Gastrocnemius medialis (tissue), 4 donors: ENCODE results near the gene PRKAA2. TPM values are rescaled to one million over a fixed set of nuclear protein-coding genes. Genes with fewer than 3 reads are reported as not detected.

Experiments
- ATAC-seq, 2 donors: fragments of 150-250 bp; one replicate each; pipeline ENCODE4 v1.9.1; 2016
- DNase-seq, 2 donors: peaks; one replicate each; pipeline ENCODE4 v3.0.0-alpha.2; 2019
- H3K27ac ChIP-seq, 4 donors: fragments of 200-600 bp; sonication (generic); 1 replicate in 1 of 4; 2 replicates in 3 of 4; pipeline ENCODE4 v1.5.1; 2016 to 2018; ENCODE audit warnings: mild to moderate bottlenecking in 2 of 4, moderate library complexity in 1 of 4
- H3K27me3 ChIP-seq, 3 donors: fragments of 200-600 bp; sonication (generic) in 2 of 3; 1 replicate in 1 of 3; 2 replicates in 2 of 3; pipeline versions ENCODE4 v1.5.1 to v1.6.0; 2016 to 2019; ENCODE audit warnings: mild to moderate bottlenecking in 1 of 3, moderate library complexity in 1 of 3
- H3K36me3 ChIP-seq, 2 donors: fragments of 200-600 bp; sonication (generic) in 1 of 2; one replicate each; pipeline ENCODE4 v1.5.1; 2017 to 2018
- H3K4me1 ChIP-seq, 2 donors: fragments of 200-600 bp; sonication (generic) in 1 of 2; one replicate each; pipeline ENCODE4 v1.5.1; 2016 to 2017; ENCODE audit warnings: mild to moderate bottlenecking in 2 of 2
- H3K4me3 ChIP-seq, 4 donors: fragments of 200-600 bp; sonication (generic) in 3 of 4; 1 replicate in 1 of 4; 2 replicates in 3 of 4; pipeline ENCODE4 v1.5.1; 2016 to 2019; ENCODE audit warnings: mild to moderate bottlenecking in 2 of 4
- H3K9me3 ChIP-seq, 3 donors: fragments of 200-600 bp; sonication (generic) in 2 of 3; 1 replicate in 1 of 3; 2 replicates in 2 of 3; pipeline ENCODE4 v1.5.1; 2016 to 2019
- POLR2A ChIP-seq, 2 donors: fragments of 450-650 bp; IDR thresholded peaks; one replicate each; pipeline ENCODE4 v1.6.1; 2017; ENCODE audit warnings: antibody characterized with exemption in 2 of 2, mild to moderate bottlenecking in 2 of 2, moderate library complexity in 2 of 2
- in situ Hi-C, 4 donors: fragments of 200-750 bp; cut with MboI; loops; one replicate each; pipeline versions ENCODE4 v1.15.0 to v1.8.0; 2017; ENCODE audit warnings: low sequenced_read_pairs in 4 of 4
- intact Hi-C: fragments of 100-400 bp; cut with DNase I; formaldehyde crosslinking; loops from one replicate; pipeline ENCODE4 v1.15.1; 2023; ENCODE audit warnings: low total_unique reads
- total RNA-seq, 4 donors: library from RNA; depleted of rRNA; stranded (reverse); fragments of >200 nt; gene quantifications; one replicate each; pipeline versions ENCODE4 v1.1.0 to v1.2.3, GENCODE V29; 2016
- TF ChIP-seq, protein P1 (sequence below), 5 experiments: fragments of 450-650 bp in 3 of 5; fragments of 200-600 bp in 2 of 5; sonication (generic) in 2 of 5; IDR thresholded peaks in 4 of 5; conservative IDR thresholded peaks in 1 of 5; 1 replicate in 4 of 5; 2 replicates in 1 of 5; pipeline ENCODE4 v1.5.1; 2016 to 2019; ENCODE audit warnings: antibody characterized with exemption in 5 of 5, mild to moderate bottlenecking in 3 of 5, moderate library complexity in 3 of 5

The PRKAA2 gene
- total RNA-seq, 4 donors from 2014 or later: 24.6 to 78.6 (median 70.9) TPM

DNA sequence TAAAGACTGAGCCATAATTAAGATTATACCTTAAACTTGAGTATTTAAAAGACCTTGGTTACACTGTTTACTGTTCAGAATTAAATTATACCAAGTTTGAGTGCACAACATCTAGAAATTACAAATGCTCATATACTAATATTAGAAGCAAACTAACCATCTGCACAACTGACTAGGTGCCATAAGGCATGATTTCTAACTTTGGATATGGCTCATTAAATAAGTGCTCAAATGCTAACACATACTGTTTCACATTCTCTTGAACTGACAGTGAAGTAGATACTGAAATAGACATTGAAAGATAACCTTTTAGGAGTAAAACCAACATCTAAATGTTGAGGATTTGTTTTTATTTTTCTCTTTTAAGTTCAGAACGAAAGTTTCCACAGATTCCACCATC is 74.1 kb downstream of the PRKAA2 start:
- H3K4me3 ChIP-seq: no peak overlapping the region
- no peaks in the 10 kb centered on the region for H3K27me3 ChIP-seq
- TF ChIP-seq POLR2A (IDR thresholded peaks at IDR 0.05): no peak
- TF ChIP-seq, protein P1, sequence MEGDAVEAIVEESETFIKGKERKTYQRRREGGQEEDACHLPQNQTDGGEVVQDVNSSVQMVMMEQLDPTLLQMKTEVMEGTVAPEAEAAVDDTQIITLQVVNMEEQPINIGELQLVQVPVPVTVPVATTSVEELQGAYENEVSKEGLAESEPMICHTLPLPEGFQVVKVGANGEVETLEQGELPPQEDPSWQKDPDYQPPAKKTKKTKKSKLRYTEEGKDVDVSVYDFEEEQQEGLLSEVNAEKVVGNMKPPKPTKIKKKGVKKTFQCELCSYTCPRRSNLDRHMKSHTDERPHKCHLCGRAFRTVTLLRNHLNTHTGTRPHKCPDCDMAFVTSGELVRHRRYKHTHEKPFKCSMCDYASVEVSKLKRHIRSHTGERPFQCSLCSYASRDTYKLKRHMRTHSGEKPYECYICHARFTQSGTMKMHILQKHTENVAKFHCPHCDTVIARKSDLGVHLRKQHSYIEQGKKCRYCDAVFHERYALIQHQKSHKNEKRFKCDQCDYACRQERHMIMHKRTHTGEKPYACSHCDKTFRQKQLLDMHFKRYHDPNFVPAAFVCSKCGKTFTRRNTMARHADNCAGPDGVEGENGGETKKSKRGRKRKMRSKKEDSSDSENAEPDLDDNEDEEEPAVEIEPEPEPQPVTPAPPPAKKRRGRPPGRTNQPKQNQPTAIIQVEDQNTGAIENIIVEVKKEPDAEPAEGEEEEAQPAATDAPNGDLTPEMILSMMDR (IDR thresholded peaks at IDR 0.05 in 4 of 5, conservative IDR thresholded peaks at IDR 0.05 in 1 of 5): no peak
- no peaks in the 10 kb centered on the region for H3K36me3 ChIP-seq
- no peak for DNase-seq
- peak; percentile 39 to 85 for ATAC-seq
- in situ Hi-C loops (loop anchor here in 1 of 4 donors (25.0 kb wide), 1 partner anchor 1432 kb away; no protein-coding TSS in a partner anchor), intact Hi-C loops (no loop called here)
- H3K27ac ChIP-seq: no peak overlapping the region
- H3K9me3 ChIP-seq: no peaks in the 10 kb centered on the region
- peaks cover 10 to 17% of the 10 kb centered on the region in 2 donors for H3K4me1 ChIP-seq

DNA sequence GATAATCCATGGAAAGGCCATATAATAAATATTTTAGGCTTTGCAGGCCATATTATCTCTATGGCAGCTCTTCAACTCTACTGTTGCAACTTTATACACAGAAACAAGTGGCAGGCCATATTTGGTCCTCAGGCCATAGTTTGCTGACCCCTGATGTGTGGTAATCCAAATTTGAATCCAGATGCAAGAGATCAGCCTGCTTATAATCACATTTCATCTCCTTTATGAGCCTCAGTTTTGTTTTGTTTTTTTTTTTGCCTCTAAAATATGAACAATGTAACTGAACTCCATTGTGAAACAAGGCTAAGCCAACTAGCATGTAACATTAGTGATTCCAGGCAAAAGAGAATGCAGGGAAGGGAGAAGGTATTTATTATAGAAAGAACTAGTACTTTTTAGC is 81.6 kb downstream of the PRKAA2 start:
- intact Hi-C loops (no loop called here), in situ Hi-C loops (no loop called here)
- ATAC-seq (no peak), DNase-seq (no peak)
- Histone ChIP-seq H3K27me3 (peaks cover 0 to 10% (median 5%) of the 10 kb centered on the region in 3 donors), H3K4me3 (no peak overlapping the region), H3K36me3 (no peaks in the 10 kb centered on the region), H3K9me3 (no peaks in the 10 kb centered on the region), H3K27ac (no peak overlapping the region), H3K4me1 (no peaks in the 10 kb centered on the region)
- TF ChIP-seq POLR2A (IDR thresholded peaks at IDR 0.05): no peak
- TF ChIP-seq, protein P1 (IDR thresholded peaks at IDR 0.05 in 4 of 5, conservative IDR thresholded peaks at IDR 0.05 in 1 of 5): no peak

DNA sequence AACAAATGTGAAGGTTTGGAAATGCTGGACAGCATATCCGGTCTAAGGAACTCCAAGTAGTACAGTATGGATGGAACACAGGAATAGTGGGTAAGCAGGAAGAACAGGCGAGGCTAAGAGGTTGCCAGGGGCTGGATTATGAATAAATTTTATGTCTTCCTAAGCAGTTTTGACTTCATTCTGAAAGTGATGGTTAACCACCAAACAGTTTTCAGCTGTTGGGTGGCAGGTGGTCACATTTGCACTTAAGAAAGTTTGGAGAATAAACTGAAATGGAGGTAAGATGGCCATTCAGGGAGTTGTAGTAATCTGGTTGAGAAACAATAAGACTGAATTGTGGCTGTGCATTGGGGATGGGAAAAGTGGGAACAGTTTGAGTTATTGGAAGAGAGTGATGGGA is 83.8 kb downstream of the PRKAA2 start:
- DNase-seq: no peak
- no peak overlapping the region for H3K27ac ChIP-seq
- no peaks in the 10 kb centered on the region for H3K9me3 ChIP-seq
- no peak for TF ChIP-seq POLR2A (IDR thresholded peaks at IDR 0.05)
- TF ChIP-seq, protein P1 (IDR thresholded peaks at IDR 0.05 in 4 of 5, conservative IDR thresholded peaks at IDR 0.05 in 1 of 5): no peak
- no peaks in the 10 kb centered on the region for H3K36me3 ChIP-seq
- intact Hi-C loops: no loop called here
- ATAC-seq: no peak
- H3K4me1 ChIP-seq: no peaks in the 10 kb centered on the region
- H3K27me3 ChIP-seq: peaks cover 0 to 10% (median 5%) of the 10 kb centered on the region in 3 donors
- in situ Hi-C loops: no loop called here
- no peak overlapping the region for H3K4me3 ChIP-seq

DNA sequence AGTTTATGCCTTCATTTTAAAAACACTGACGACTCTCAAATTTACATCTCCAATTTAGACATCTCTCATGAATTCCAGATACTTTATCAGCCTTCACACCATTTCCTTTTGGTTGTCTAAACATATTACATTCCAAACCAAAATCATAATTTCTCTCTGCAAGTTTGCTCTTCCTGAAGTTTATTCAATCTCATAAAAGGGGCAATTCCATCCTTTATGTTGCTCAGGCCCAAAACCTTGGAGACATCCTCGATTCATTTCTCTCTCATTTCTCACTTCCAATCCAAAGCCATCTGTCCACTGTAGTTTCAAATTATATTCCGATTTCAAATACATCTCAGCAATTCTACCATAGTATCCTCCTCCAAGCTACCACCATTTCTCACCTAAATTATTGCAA is 100.1 kb downstream of the PRKAA2 start:
- peaks cover 0 to 4% (median 0%) of the 10 kb centered on the region in 3 donors for H3K9me3 ChIP-seq
- H3K4me1 ChIP-seq: no peaks in the 10 kb centered on the region
- intact Hi-C loops (no loop called here), in situ Hi-C loops (no loop called here)
- no peak for ATAC-seq
- H3K36me3 ChIP-seq: no peaks in the 10 kb centered on the region
- no peak overlapping the region for H3K27ac ChIP-seq
- H3K4me3 ChIP-seq: no peak overlapping the region
- no peak for DNase-seq
- H3K27me3 ChIP-seq: no peaks in the 10 kb centered on the region
- TF ChIP-seq, protein P1 (IDR thresholded peaks at IDR 0.05 in 4 of 5, conservative IDR thresholded peaks at IDR 0.05 in 1 of 5): no peak
- TF ChIP-seq POLR2A (IDR thresholded peaks at IDR 0.05): no peak
